Heart right ventricle (tissue), 16 donors: ENCODE measurements around the gene ZBED2. TPM values are rescaled to one million over a fixed set of nuclear protein-coding genes. Genes with fewer than 3 reads are reported as not detected.

Experiments used
- ATAC-seq, 8 donors: fragments of 200-7000 bp; cut with Tn5 transposase; one replicate each; pipeline ENCODE4 v1.9.1; 2020; ENCODE audit warnings: mild to moderate bottlenecking in 8 of 8, moderate library complexity in 8 of 8, moderate number of reproducible peaks in 1 of 8
- DNase-seq, 2 donors: peaks; one replicate each; pipeline ENCODE4 v3.0.0-alpha.2; 2020
- H3K27ac ChIP-seq, 10 donors: fragments of 200-600 bp; sonication (generic) in 2 of 10; one replicate each; pipeline versions ENCODE4 v1.5.0 to v1.8.0; 2020 to 2022; ENCODE audit warnings: mild to moderate bottlenecking in 3 of 10
- H3K27me3 ChIP-seq, 7 donors: fragments of 200-600 bp; one replicate each; pipeline ENCODE4 v1.8.0; 2021 to 2022; ENCODE audit warnings: mild to moderate bottlenecking in 2 of 7
- H3K36me3 ChIP-seq, 9 donors: fragments of 200-600 bp; sonication (generic) in 1 of 9; one replicate each; pipeline versions ENCODE4 v1.5.0 to v1.8.0; 2020 to 2022; ENCODE audit warnings: mild to moderate bottlenecking in 2 of 9
- H3K4me1 ChIP-seq, 9 donors: fragments of 200-600 bp; sonication (generic) in 1 of 9; one replicate each; pipeline versions ENCODE4 v1.5.0 to v1.8.0; 2020 to 2022; ENCODE audit warnings: mild to moderate bottlenecking in 4 of 9
- H3K4me3 ChIP-seq, 10 donors: fragments of 200-600 bp; sonication (generic) in 2 of 10; one replicate each; pipeline versions ENCODE4 v1.5.0 to v1.8.0; 2020 to 2022; ENCODE audit warnings: mild to moderate bottlenecking in 7 of 10, moderate library complexity in 2 of 10
- H3K9me3 ChIP-seq, 11 donors: fragments of 200-600 bp in 10 of 11; sonication (generic) in 2 of 11; one replicate each; pipeline versions ENCODE4 v1.5.0 to v1.8.0; 2013 to 2022; ENCODE audit warnings: mild to moderate bottlenecking in 2 of 11, control low read depth in 1 of 11, moderate library complexity in 1 of 11
- CTCF ChIP-seq, 9 donors: fragments of 200-600 bp; sonication (generic) in 2 of 9; IDR thresholded peaks; one replicate each; pipeline versions ENCODE4 v1.5.0 to v1.8.0; 2021 to 2022; ENCODE audit warnings: antibody characterized with exemption in 9 of 9, mild to moderate bottlenecking in 5 of 9, moderate library complexity in 1 of 9
- WGBS, 2 donors: extraction: QIAGEN DNeasy Blood & Tissue Kit; methylation state at CpG; one replicate each; pipeline ENCODE4 v1.1.7; 2013; ENCODE audit warnings: inconsistent platforms in 1 of 2; 5-methylcytosine and 5-hydroxymethylcytosine counted together
- intact Hi-C, 10 donors: fragments of 100-400 bp; cut with DNase I; formaldehyde crosslinking; loops; one replicate each; pipeline versions ENCODE4 v1.11.1 to v1.14.2; 2022
- polyA plus RNA-seq, 2 donors: library from polyadenylated mRNA; stranded (reverse); fragments of 200-250 nt; gene quantifications; one replicate each; pipeline ENCODE4 v1.2.3, GENCODE V29; 2013
- total RNA-seq, 10 donors: library from RNA; stranded (reverse); fragmentation: NEBNext Ultra II Directional in 3 of 10; extraction: Animal tissue kit (Norgen Biotek cat#: 25700) in 3 of 10; gene quantifications; one replicate each; pipeline versions ENCODE4 v1.2.1 to v1.2.4, GENCODE V29; 2021 to 2023
- donor health status: Arrhythmogenic right ventricular cardiomyopathy.
- donor health status: ischemic (EF 13 %, LVEDD 7.1; RV severe dilation, severe dysfunction).
- donor health status: healthy with polysubstance abuse.
- donor health status: DM: no; HTN: yes; CAD: no.
- donor health status: DM: no; HTN: no; CAD: no.
- donor health status: ischemic (EF 25% LVEDD 6.9; RV normal size, moderate dysfunction).
- donor health status: ischemic (EF 25% LVEDD 5.7; RV mildly dilated, moderate dysfunction).
- donor health status: healthy.
- donor health status: DM: yes; HTN: yes; CAD: no.
- donor health status: Ischemic cardiomyopathy.
- donor health status: ischemic (EF 35%, LVEDD 5.7; RV mildly dilated, moderate dysfunction).
- donor health status: nonischemic (EF 11% LVEDD 7.7; RV severe dilation, severe dysfunction).
- donor health status: DM: yes; HTN: yes; CAD: no.
- donor health status: PGD.
- donor health status: ischemic (EF 29% LVEDD 5.4; RV normal size, mild dysfunction).
- donor health status: nonischemic (EF 23%, LVEDD 6.1; RV moderate dilation, normal function).

ZBED2 gene
- total and polyA plus RNA-seq, 12 donors, result 0.83 TPM; not detected in 11

- no peak overlapping the region for H3K4me3 ChIP-seq
- no peak for ATAC-seq
- no peak for DNase-seq
- no peak overlapping the region for H3K27ac ChIP-seq
- TF ChIP-seq CTCF (IDR thresholded peaks at IDR 0.05), result no peak
- no peaks in the 10 kb centered on the region for H3K4me1 ChIP-seq
- H3K36me3 ChIP-seq, result no peaks in the 10 kb centered on the region
- 55 to 85% methylated on average over 2 of the region's 2 CpGs for WGBS, 2 donors
- no peaks in the 10 kb centered on the region for H3K9me3 ChIP-seq
- intact Hi-C loops, result no loop called here
- peaks cover 0 to 27% (median 0%) of the 10 kb centered on the region in 7 donors for H3K27me3 ChIP-seq
Measured at GRCh38 chr3:111604119-111604518, 9.0 kb upstream of the ZBED2 start.

DNA sequence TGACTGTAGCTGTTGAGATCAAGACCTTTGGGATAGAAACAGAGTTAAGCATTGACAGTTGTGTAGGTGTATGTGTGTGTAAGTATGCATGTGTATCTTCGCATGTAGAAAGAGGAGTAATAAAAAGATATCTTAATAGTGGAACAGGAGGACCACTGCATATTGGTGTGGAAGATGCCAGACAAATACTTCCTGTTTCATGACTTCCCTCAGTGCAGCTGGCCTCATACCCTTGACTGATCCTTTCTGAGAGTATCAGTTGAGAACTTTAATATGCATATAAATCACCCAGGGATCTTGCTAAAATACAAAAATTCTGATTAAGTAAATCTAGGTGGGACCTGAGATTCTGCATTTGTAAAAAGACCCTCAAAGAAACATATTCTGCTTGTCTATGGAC, 8.5 kb upstream of the ZBED2 start:
- Histone ChIP-seq H3K36me3 (no peaks in the 10 kb centered on the region), H3K9me3 (no peaks in the 10 kb centered on the region), H3K27ac (no peak overlapping the region), H3K27me3 (peaks cover 0 to 27% (median 0%) of the 10 kb centered on the region in 7 donors), H3K4me3 (no peak overlapping the region), H3K4me1 (no peaks in the 10 kb centered on the region)
- TF ChIP-seq CTCF (IDR thresholded peaks at IDR 0.05), result no peak
- intact Hi-C loops, result no loop called here
- WGBS, 2 donors, result 83 to 89% methylated on average over 1 of the region's 1 CpG
- ATAC-seq, result no peak
- no peak for DNase-seq

- Histone ChIP-seq H3K4me1 (no peaks in the 10 kb centered on the region), H3K9me3 (no peaks in the 10 kb centered on the region), H3K27me3 (peaks cover 0 to 27% (median 0%) of the 10 kb centered on the region in 7 donors), H3K27ac (no peak overlapping the region), H3K36me3 (no peaks in the 10 kb centered on the region), H3K4me3 (no peak overlapping the region)
- intact Hi-C loops, result no loop called here
- ATAC-seq (no peak), DNase-seq (no peak)
- TF ChIP-seq CTCF (IDR thresholded peaks at IDR 0.05), result no peak
- 90 to 95% methylated on average over 4 of the region's 4 CpGs for WGBS, 2 donors
Measured at GRCh38 chr3:111601810-111602209, 6.7 kb upstream of the ZBED2 start.

- Histone ChIP-seq H3K4me3 (no peak overlapping the region), H3K27ac (no peak overlapping the region), H3K36me3 (no peaks in the 10 kb centered on the region), H3K4me1 (no peaks in the 10 kb centered on the region), H3K9me3 (no peaks in the 10 kb centered on the region), H3K27me3 (peaks cover 0 to 24% (median 0%) of the 10 kb centered on the region in 7 donors)
- DNase-seq, result no peak
- WGBS, 2 donors, result 70 to 78% methylated on average over 2 of the region's 2 CpGs
- no peak for ATAC-seq
- intact Hi-C loops, result no loop called here
- no peak for TF ChIP-seq CTCF (IDR thresholded peaks at IDR 0.05)
Measured at GRCh38 chr3:111598552-111598951, 3.4 kb upstream of the ZBED2 start.
